Endothelial cell of umbilical vein (primary cell): Measurements from ENCODE around the gene TMEM106C. TPM values are rescaled to one million over a fixed set of nuclear protein-coding genes. Genes with fewer than 3 reads are reported as not detected.

Experiments used
- BruUV-seq: library from RNA; stranded (reverse); fragments of 400-500 nt; replicated peaks from 2 replicates; lab custom pipeline; 2021; lab: Mats Ljungman, UMichigan
- CTCF ChIA-PET: fragments of 300-600, 350-600 bp; sonication (Branson Sonifier 250); formaldehyde crosslinking; loops from one replicate; lab custom pipeline; 2021; ENCODE audit warnings: antibody characterized with exemption, inconsistent platforms; lab: Charles Lee
- POLR2A ChIA-PET: fragments of 300-600, 350-600 bp; sonication (Branson Sonifier 250); formaldehyde crosslinking; loops from one replicate; lab custom pipeline; 2021; ENCODE audit warnings: antibody characterized with exemption, inconsistent platforms; lab: Charles Lee
- DNase-seq: peaks from one replicate; pipeline ENCODE4 v3.0.0-alpha.2; 2011; ENCODE audit warnings: low read depth, low spot score
- FAIRE-seq: peaks from 2 replicates; lab custom pipeline; 2011; peaks lifted over from hg19 to GRCh38; lab: Jason Lieb, UNC
- H2AFZ ChIP-seq: 2 replicates; pipeline ENCODE4 v1.6.0; 2012; ENCODE audit warnings: low read depth, low read length, control low read depth, inconsistent platforms
- H3K27ac ChIP-seq: 2 replicates; pipeline ENCODE4 v1.5.1; 2011; ENCODE audit warnings: low read depth, mild to moderate bottlenecking, control low read depth, low read length, moderate library complexity; ENCODE audit not compliant: insufficient read depth
- H3K27me3 ChIP-seq, 2 experiments: 2 replicates each; pipeline versions ENCODE4 v1.6.0 to v1.6.1; 2011; ENCODE audit warnings: low read length in 2 of 2, mixed read lengths in 1 of 2; ENCODE audit not compliant: control insufficient read depth in 2 of 2, insufficient read depth in 2 of 2
- H3K36me3 ChIP-seq, 2 experiments: 2 replicates in 1 of 2; 3 replicates in 1 of 2; pipeline ENCODE4 v1.5.1; 2011; ENCODE audit warnings: low read length in 2 of 2, mild to moderate bottlenecking in 1 of 2, moderate library complexity in 1 of 2; ENCODE audit not compliant: control insufficient read depth in 2 of 2, insufficient read depth in 2 of 2; ENCODE audit errors: extremely low read depth in 1 of 2
- H3K4me1 ChIP-seq: 3 replicates; pipeline ENCODE4 v1.5.1; 2011; ENCODE audit warnings: mild to moderate bottlenecking, low read length; ENCODE audit not compliant: control insufficient read depth, insufficient read depth; ENCODE audit errors: extremely low read depth
- H3K4me2 ChIP-seq: 2 replicates; pipeline ENCODE4 v1.6.1; 2011; ENCODE audit warnings: low read length, control low read depth, mixed read lengths; ENCODE audit not compliant: insufficient read depth
- H3K4me3 ChIP-seq, 3 experiments: fragments of 200-600 bp in 1 of 3; sonication (generic), shearing (Covaris generic) in 1 of 3; replicated peaks in 1 of 3; 2 replicates each; pipeline ENCODE4 v1.5.1; 2011 to 2016; ENCODE audit warnings: control low read depth in 3 of 3, low read length in 3 of 3, mild to moderate bottlenecking in 2 of 3, inconsistent platforms in 1 of 3, low read depth in 1 of 3, moderate library complexity in 1 of 3; ENCODE audit not compliant: insufficient read depth in 1 of 3
- H3K79me2 ChIP-seq: 2 replicates; pipeline ENCODE4 v1.6.0; 2012; ENCODE audit warnings: low read length, inconsistent platforms; ENCODE audit not compliant: control insufficient read depth, insufficient read depth
- H3K9ac ChIP-seq: replicated peaks from 2 replicates; pipeline ENCODE3; 2011; ENCODE audit warnings: low read length, control low read depth; ENCODE audit not compliant: insufficient read depth; ENCODE audit errors: extremely low read depth
- H3K9me1 ChIP-seq: replicated peaks from 3 replicates; pipeline ENCODE4 v1.6.0; 2011; ENCODE audit warnings: mild to moderate bottlenecking, low read length; ENCODE audit not compliant: control insufficient read depth, insufficient read depth; ENCODE audit errors: extremely low read depth
- H3K9me3 ChIP-seq: replicated peaks from 2 replicates; pipeline ENCODE4 v1.5.1; 2012; ENCODE audit warnings: low read length, inconsistent platforms; ENCODE audit not compliant: control insufficient read depth, insufficient read depth
- H4K20me1 ChIP-seq: replicated peaks from 2 replicates; pipeline ENCODE3; 2011; ENCODE audit warnings: mild to moderate bottlenecking, low read length; ENCODE audit not compliant: control insufficient read depth, insufficient read depth; ENCODE audit errors: extremely low read depth
- EZH2 ChIP-seq: IDR thresholded peaks from 2 replicates; pipeline ENCODE4 v1.6.1; 2012; ENCODE audit warnings: borderline replicate concordance, low read depth, mild to moderate bottlenecking, moderate library complexity, low read length, inconsistent platforms; ENCODE audit not compliant: severe bottlenecking
- FOS ChIP-seq: IDR thresholded peaks from 2 replicates; pipeline ENCODE4 v1.6.1; 2011; ENCODE audit warnings: mild to moderate bottlenecking, low read length, moderate library complexity, borderline replicate concordance; ENCODE audit not compliant: insufficient read depth
- GATA2 ChIP-seq: IDR thresholded peaks from 2 replicates; pipeline ENCODE4 v1.7.0; 2011; ENCODE audit warnings: low read depth, mild to moderate bottlenecking, moderate library complexity, mixed read lengths, low read length; ENCODE audit not compliant: insufficient read length, insufficient read depth
- JUN ChIP-seq: IDR thresholded peaks from 2 replicates; pipeline ENCODE4 v1.6.1; 2011; ENCODE audit warnings: borderline replicate concordance, low read depth; ENCODE audit not compliant: insufficient read length, insufficient read depth
- MAX ChIP-seq: IDR thresholded peaks from 2 replicates; pipeline ENCODE4 v1.6.1; 2011; ENCODE audit not compliant: insufficient read depth, insufficient read length
- MYC ChIP-seq: IDR thresholded peaks from one replicate; pipeline ENCODE4 v1.6.1; 2011; ENCODE audit warnings: mild to moderate bottlenecking, low read depth, low read length
- POLR2A ChIP-seq: IDR thresholded peaks from 2 replicates; pipeline ENCODE4 v1.6.1; 2012; ENCODE audit warnings: low read depth, mild to moderate bottlenecking, control low read depth, low read length
- POLR2AphosphoS5 ChIP-seq: IDR thresholded peaks from 2 replicates; pipeline ENCODE4 v1.6.1; 2012; ENCODE audit warnings: low read depth, mild to moderate bottlenecking, control low read depth, low read length, moderate library complexity; ENCODE audit not compliant: insufficient read depth
- dilution Hi-C: fragments of 300-500 bp; cut with MboI; formaldehyde crosslinking; loops from one replicate; pipeline ENCODE4 v1.15.0; 2019; ENCODE audit warnings: low sequenced_read_pairs; ENCODE audit not compliant: extremely low pct_ligation_motif_present
- intact Hi-C: fragments of 100-400 bp; cut with micrococcal nuclease; formaldehyde crosslinking; loops from one replicate; pipeline ENCODE4 v1.10.0; 2022
- polyA plus RNA-seq, 4 experiments: library from polyadenylated mRNA; depleted of rRNA in 3 of 4; stranded (reverse) in 3 of 4; unstranded in 1 of 4; fragments of >200 nt; gene quantifications; 2 replicates each; pipeline versions ENCODE4 v1.2.1 to v1.2.3, GENCODE V29; 2011 to 2012; ENCODE audit warnings: missing spikeins in 1 of 4
- total RNA-seq: library from RNA; stranded (reverse); gene quantifications from 2 replicates; pipeline ENCODE4 v1.2.3, GENCODE V29; 2021
- TF ChIP-seq, protein P1 (sequence below), 2 donors: IDR thresholded peaks; 1 replicate in 1 of 2; 2 replicates in 1 of 2; pipeline ENCODE4 v1.5.1; 2011; ENCODE audit warnings: low read length in 2 of 2, mild to moderate bottlenecking in 2 of 2, moderate library complexity in 2 of 2, control low read depth in 1 of 2, inconsistent platforms in 1 of 2, low read depth in 1 of 2; ENCODE audit not compliant: insufficient read depth in 1 of 2; ENCODE audit errors: extremely low read depth in 1 of 2

The TMEM106C gene
- total and polyA plus RNA-seq, 2 donors (not counting 3 experiments of a cell fraction or from before 2014, with no cell fraction given): 84.4 to 148 TPM

DNA sequence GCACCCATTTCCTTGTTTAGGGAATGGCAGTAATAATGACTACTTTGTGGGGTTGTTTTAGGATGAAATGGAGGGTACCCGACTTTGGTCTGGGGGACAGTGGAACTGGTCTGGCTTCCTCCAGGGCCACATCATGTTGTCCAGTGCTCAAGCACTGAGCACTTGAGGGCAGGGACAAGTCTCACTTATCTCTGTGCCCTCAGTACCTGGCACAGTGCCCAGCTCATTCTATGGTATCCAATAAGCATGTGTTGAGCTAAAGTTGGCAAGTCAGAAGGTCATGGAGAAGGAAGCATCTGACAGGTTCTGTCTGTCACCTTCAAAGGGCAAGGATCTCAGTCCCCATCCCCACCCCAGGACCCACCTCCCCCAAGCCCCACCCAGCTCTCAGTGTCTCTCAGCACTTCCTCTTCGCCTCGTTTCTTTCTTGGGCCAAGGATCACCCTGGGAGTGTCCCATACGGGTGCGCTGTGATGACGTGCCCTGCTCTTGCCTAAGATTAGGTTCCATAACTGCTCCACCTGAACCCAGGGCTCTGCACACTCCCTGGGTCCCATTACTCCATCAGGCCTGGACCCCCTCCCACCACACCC, 24.3 kb upstream of the TMEM106C start:
- POLR2A ChIA-PET: no interaction called here
- FAIRE-seq (no peak), DNase-seq (no peak)
- dilution Hi-C loops (no loop called here), intact Hi-C loops (no loop called here)
- Histone ChIP-seq H3K4me2 (no peak overlapping the region), H3K4me3 (no peak overlapping the region), H3K79me2 (no peaks in the 10 kb centered on the region), H2AFZ (no peak overlapping the region), H3K27me3 (peaks cover 19 to 25% of the 10 kb centered on the region in 2 experiments), H4K20me1 (no peaks in the 10 kb centered on the region), H3K27ac (no peak overlapping the region), H3K9me3 (no peaks in the 10 kb centered on the region), H3K36me3 (no peaks in the 10 kb centered on the region), H3K4me1 (no peaks in the 10 kb centered on the region), H3K9ac (no peak overlapping the region), H3K9me1 (no peaks in the 10 kb centered on the region)
- TF ChIP-seq FOS (no peak), POLR2AphosphoS5 (no peak)
- TF ChIP-seq, protein P1, sequence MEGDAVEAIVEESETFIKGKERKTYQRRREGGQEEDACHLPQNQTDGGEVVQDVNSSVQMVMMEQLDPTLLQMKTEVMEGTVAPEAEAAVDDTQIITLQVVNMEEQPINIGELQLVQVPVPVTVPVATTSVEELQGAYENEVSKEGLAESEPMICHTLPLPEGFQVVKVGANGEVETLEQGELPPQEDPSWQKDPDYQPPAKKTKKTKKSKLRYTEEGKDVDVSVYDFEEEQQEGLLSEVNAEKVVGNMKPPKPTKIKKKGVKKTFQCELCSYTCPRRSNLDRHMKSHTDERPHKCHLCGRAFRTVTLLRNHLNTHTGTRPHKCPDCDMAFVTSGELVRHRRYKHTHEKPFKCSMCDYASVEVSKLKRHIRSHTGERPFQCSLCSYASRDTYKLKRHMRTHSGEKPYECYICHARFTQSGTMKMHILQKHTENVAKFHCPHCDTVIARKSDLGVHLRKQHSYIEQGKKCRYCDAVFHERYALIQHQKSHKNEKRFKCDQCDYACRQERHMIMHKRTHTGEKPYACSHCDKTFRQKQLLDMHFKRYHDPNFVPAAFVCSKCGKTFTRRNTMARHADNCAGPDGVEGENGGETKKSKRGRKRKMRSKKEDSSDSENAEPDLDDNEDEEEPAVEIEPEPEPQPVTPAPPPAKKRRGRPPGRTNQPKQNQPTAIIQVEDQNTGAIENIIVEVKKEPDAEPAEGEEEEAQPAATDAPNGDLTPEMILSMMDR (IDR thresholded peaks at IDR 0.05; ENCODE audit: extremely low read depth in 1 of 2, insufficient read depth in 1 of 2, low read depth in 1 of 2, low read length in 2 of 2): no peak
- CTCF ChIA-PET: interaction anchor here (1.9 kb wide), 1 partner anchor 11 kb away, joined by 6 read pairs; no protein-coding TSS in a partner anchor
- no TSS peak for BruUV-seq

DNA sequence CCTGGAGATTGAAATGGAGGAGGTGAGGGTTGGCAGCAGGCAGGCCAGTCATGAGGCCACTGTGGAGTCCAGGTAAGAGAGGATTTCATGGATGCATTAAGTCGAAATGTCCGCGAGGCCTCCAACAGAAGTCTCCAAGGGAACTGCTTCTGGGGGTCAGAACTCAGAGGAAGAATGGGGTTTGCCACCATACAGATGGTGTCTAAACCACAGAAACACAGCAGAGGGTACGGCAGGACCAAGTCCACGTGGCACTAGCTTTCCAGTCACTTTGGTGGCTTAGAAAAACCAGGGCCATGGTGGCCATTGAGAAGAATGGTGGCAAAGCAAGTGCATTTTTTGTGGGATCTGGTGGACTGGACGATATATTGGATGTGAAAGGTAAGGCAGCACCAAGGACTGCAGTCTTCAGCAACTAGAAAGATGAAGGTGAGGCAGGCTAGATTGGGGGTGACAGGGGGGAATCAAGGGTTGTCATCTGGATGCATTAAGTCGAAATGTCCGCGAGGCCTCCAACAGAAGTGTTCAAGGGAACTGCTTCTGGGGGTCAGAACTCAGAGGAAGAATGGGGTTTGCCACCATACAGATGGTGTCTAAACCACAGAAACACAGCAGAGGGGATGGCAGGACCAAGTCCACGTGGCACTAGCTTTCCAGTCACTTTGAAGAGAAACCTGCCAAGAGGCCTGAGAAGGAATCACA, 22.5 kb upstream of the TMEM106C start:
- H3K79me2 ChIP-seq: no peaks in the 10 kb centered on the region
- BruUV-seq: no TSS peak

More for the DNA sequence above, 22.5 kb upstream of the TMEM106C start:
- no peak for TF ChIP-seq JUN
- TF ChIP-seq MAX: no peak
- no peak for TF ChIP-seq FOS
- TF ChIP-seq, protein P1 (IDR thresholded peaks at IDR 0.05; ENCODE audit: extremely low read depth in 1 of 2, insufficient read depth in 1 of 2, low read depth in 1 of 2, low read length in 2 of 2): no peak
- no peak for TF ChIP-seq POLR2AphosphoS5
- TF ChIP-seq GATA2: no peak
- TF ChIP-seq POLR2A: no peak
- TF ChIP-seq EZH2: no peak
- no peak for TF ChIP-seq MYC
- H3K4me2 ChIP-seq: no peak overlapping the region
- DNase-seq (no peak), FAIRE-seq (no peak)
- no peaks in the 10 kb centered on the region for H3K9me3 ChIP-seq
- no peaks in the 10 kb centered on the region for H3K36me3 ChIP-seq
- H3K27ac ChIP-seq: no peak overlapping the region
- intact Hi-C loops (no loop called here), dilution Hi-C loops (no loop called here)
- no peak overlapping the region for H2AFZ ChIP-seq
- CTCF ChIA-PET: interaction anchor here (1.1 to 2.1 kb wide), 2 partner anchors 9 to 35 kb away, joined by 4 to 9 read pairs; no protein-coding TSS in a partner anchor
- H3K4me1 ChIP-seq: no peaks in the 10 kb centered on the region
- H4K20me1 ChIP-seq: no peaks in the 10 kb centered on the region
- H3K9ac ChIP-seq: no peak overlapping the region
- no peaks in the 10 kb centered on the region for H3K9me1 ChIP-seq
- no peak overlapping the region for H3K4me3 ChIP-seq
- POLR2A ChIA-PET: no interaction called here
- H3K27me3 ChIP-seq: peaks cover 14 to 21% of the 10 kb centered on the region in 2 experiments
